Ishikawa (cell line): ENCODE results near the gene PPP1R12C.

Source experiments
- CEBPB ChIP-seq: IDR thresholded peaks from 2 replicates; pipeline ENCODE4 v1.6.1; 2012
- CREB1 ChIP-seq: IDR thresholded peaks from 2 replicates; pipeline ENCODE4 v1.6.1; 2012; ENCODE audit warnings: low read depth
- EP300 ChIP-seq: IDR thresholded peaks from 2 replicates; pipeline ENCODE4 v1.6.1; 2012; ENCODE audit warnings: borderline replicate concordance
- FOXM1 ChIP-seq: IDR thresholded peaks from 2 replicates; pipeline ENCODE4 v1.6.1; 2012; ENCODE audit warnings: low read depth, borderline replicate concordance
- MAX ChIP-seq: IDR thresholded peaks from 2 replicates; pipeline ENCODE4 v1.6.1; 2012
- NFIC ChIP-seq: IDR thresholded peaks from 2 replicates; pipeline ENCODE4 v1.6.1; 2012
- TEAD4 ChIP-seq: IDR thresholded peaks from 2 replicates; pipeline ENCODE4 v1.6.1; 2012
- YY1 ChIP-seq: IDR thresholded peaks from 2 replicates; pipeline ENCODE4 v1.6.1; 2012; ENCODE audit warnings: low read depth
- ZBTB7A ChIP-seq: IDR thresholded peaks from 2 replicates; pipeline ENCODE4 v1.6.1; 2012; ENCODE audit warnings: low read depth
- TF ChIP-seq, protein P1 (sequence below): IDR thresholded peaks from 2 replicates; pipeline ENCODE4 v1.6.1; 2012; ENCODE audit warnings: low read depth, mild to moderate bottlenecking
- TF ChIP-seq, protein P2 (sequence below): IDR thresholded peaks from 2 replicates; pipeline ENCODE4 v1.6.1; 2012

- TF ChIP-seq YY1, result no peak
- TF ChIP-seq ZBTB7A, result no peak
- no peak for TF ChIP-seq EP300
- TF ChIP-seq, protein P1, sequence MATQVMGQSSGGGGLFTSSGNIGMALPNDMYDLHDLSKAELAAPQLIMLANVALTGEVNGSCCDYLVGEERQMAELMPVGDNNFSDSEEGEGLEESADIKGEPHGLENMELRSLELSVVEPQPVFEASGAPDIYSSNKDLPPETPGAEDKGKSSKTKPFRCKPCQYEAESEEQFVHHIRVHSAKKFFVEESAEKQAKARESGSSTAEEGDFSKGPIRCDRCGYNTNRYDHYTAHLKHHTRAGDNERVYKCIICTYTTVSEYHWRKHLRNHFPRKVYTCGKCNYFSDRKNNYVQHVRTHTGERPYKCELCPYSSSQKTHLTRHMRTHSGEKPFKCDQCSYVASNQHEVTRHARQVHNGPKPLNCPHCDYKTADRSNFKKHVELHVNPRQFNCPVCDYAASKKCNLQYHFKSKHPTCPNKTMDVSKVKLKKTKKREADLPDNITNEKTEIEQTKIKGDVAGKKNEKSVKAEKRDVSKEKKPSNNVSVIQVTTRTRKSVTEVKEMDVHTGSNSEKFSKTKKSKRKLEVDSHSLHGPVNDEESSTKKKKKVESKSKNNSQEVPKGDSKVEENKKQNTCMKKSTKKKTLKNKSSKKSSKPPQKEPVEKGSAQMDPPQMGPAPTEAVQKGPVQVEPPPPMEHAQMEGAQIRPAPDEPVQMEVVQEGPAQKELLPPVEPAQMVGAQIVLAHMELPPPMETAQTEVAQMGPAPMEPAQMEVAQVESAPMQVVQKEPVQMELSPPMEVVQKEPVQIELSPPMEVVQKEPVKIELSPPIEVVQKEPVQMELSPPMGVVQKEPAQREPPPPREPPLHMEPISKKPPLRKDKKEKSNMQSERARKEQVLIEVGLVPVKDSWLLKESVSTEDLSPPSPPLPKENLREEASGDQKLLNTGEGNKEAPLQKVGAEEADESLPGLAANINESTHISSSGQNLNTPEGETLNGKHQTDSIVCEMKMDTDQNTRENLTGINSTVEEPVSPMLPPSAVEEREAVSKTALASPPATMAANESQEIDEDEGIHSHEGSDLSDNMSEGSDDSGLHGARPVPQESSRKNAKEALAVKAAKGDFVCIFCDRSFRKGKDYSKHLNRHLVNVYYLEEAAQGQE, result no peak
- no peak for TF ChIP-seq MAX
- no peak for TF ChIP-seq CEBPB
- TF ChIP-seq FOXM1, result no peak
- TF ChIP-seq NFIC, result no peak
- no peak for TF ChIP-seq TEAD4
- TF ChIP-seq, protein P2, sequence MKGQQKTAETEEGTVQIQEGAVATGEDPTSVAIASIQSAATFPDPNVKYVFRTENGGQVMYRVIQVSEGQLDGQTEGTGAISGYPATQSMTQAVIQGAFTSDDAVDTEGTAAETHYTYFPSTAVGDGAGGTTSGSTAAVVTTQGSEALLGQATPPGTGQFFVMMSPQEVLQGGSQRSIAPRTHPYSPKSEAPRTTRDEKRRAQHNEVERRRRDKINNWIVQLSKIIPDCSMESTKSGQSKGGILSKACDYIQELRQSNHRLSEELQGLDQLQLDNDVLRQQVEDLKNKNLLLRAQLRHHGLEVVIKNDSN, result no peak
- no peak for TF ChIP-seq CREB1
These were observed 1.9 kb downstream of the PPP1R12C start for GRCh38 chr19:55115446-55116065.
